ENCODE measurements around the gene GTF3C5. TPM values are rescaled to one million over a fixed set of nuclear protein-coding genes. Genes with fewer than 3 reads are reported as not detected.

Gene GTF3C5
- polyA plus RNA-seq, 12 donors = 40.1 to 63.0 (median 46.0) TPM; not detected in 1

DNA sequence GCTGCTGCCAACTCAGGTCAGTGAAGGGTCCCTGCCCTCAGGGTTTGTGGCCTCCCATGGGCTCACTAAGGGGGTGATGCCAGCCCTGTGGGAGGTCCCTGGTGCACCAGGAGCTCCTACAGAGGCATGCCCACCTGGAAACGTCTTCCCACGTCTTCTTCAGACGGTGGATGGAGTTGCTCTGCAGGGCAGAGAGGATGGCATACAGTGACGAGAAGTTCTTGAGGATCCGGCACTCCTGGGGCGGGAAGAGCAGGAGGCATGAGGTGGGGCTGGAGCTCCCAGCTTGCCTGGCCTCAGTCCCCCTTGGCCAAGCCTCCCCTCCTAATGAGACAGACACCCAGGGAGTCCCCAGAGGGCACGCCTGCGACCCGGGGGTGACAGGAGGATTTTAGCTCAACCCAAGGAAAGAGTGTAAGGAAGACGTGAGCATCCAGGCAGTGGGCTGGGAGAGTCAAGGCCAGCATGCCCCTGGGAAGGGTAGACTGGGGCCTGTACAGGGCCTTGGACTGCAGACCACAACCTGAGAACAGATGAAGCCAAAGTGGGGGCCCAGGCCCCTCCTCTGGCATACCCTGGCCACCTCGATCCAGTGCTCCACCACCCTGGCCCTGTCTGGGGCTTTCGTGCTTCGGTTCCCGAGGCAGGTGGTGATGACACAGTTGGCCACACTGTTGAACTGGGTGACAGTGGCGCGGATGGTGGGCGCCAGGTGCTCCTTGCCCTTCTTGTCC is 75.9 kb downstream of the GTF3C5 start:
- DNase-seq = no peak

DNA sequence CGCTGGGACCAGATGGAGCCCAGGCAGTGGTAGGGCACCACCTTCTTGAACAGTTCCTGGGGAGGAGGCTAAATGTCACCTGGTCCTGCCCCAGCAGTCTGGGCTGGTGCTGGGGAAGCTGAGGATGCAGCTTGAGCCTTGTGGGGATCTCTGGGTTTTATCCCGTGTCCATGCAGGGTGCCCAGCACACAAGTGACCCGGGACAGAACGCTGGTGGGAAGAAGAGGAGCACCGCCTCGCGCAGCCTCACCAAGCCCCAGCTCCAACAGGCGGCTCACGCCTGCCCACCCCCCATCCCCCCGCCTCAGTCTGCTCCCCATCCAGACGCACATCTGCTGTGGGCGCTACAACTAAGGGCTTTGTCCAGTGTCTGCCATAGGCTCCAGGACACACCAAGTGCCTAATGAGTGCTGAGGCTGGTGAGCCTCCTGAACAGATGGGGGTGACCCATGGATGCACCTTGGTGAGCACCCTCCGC is 76.5 kb downstream of the GTF3C5 start:
- no peak for DNase-seq

Other genes with a start within 250 kb of the GTF3C5 start
- gene AK8, start 152.7 kb upstream of the GTF3C5 start, polyA plus RNA-seq (ENCODE audit: insufficient read length in 12 of 12) = 1 to 10 TPM in 2 of 12 donors, under 1 TPM in 8, not detected in 2; 0.22 to 1.6 (median 0.45) TPM
- gene SPACA9, start 152.1 kb upstream of the GTF3C5 start, polyA plus RNA-seq (ENCODE audit: insufficient read length in 12 of 12) = 1 to 10 TPM in 11 of 12 donors, not detected in 1; 1.6 to 6.5 (median 3.1) TPM
- gene TSC1, start 86.4 kb upstream of the GTF3C5 start, polyA plus RNA-seq (ENCODE audit: insufficient read length in 12 of 12) = 10 to 100 TPM in 11 of 12 donors, not detected in 1; 26.5 to 53.0 (median 32.6) TPM
- gene GFI1B, start 52.3 kb upstream of the GTF3C5 start, polyA plus RNA-seq (ENCODE audit: insufficient read length in 12 of 12) = under 1 TPM in 10 of 12 donors, not detected in 2; 0.36 to 0.90 (median 0.50) TPM
- gene CEL, start 31.0 kb downstream of the GTF3C5 start, polyA plus RNA-seq (ENCODE audit: insufficient read length in 12 of 12) = 10 to 100 TPM in 1 of 12 donors, 1 to 10 TPM in 9, under 1 TPM in 1, not detected in 1; 0.97 to 20.3 (median 1.7) TPM
- 10 to 100 TPM in 11 of 12 donors, not detected in 1; 41.7 to 77.0 (median 51.7) TPM for gene RALGDS, start 90.2 kb downstream of the GTF3C5 start, polyA plus RNA-seq (ENCODE audit: insufficient read length in 12 of 12)
- 1 to 10 TPM in 10 of 12 donors, not detected in 2; 2.9 to 6.2 (median 3.5) TPM for gene GBGT1, start 132.9 kb downstream of the GTF3C5 start, polyA plus RNA-seq (ENCODE audit: insufficient read length in 12 of 12)
- gene OBP2B, start 178.3 kb downstream of the GTF3C5 start, polyA plus RNA-seq (ENCODE audit: insufficient read length in 12 of 12) = under 1 TPM in 1 of 12 donors, not detected in 11; 0.17 TPM
- 10 to 100 TPM in 1 of 12 donors, 1 to 10 TPM in 8, under 1 TPM in 2, not detected in 1; 0.57 to 28.3 (median 2.6) TPM for gene ABO, start 244.2 kb downstream of the GTF3C5 start, polyA plus RNA-seq (ENCODE audit: insufficient read length in 12 of 12)

All from muscle of arm (tissue), 12 donors.